Pancreas (tissue), 10 donors: ENCODE results near the gene LSM7. TPM values are rescaled to one million over a fixed set of nuclear protein-coding genes. Genes with fewer than 3 reads are reported as not detected.

Experiments used
- ATAC-seq, 4 donors: fragments of 200-7000 bp; cut with Tn5 transposase; one replicate each; pipeline versions ENCODE4 v1.8.0 to v1.9.1; 2020; ENCODE audit warnings: mild to moderate bottlenecking in 4 of 4, moderate library complexity in 4 of 4
- DNase-seq, 6 donors: peaks; one replicate each; pipeline ENCODE4 v3.0.0-alpha.2; 2020
- FAIRE-seq: peaks from 2 replicates; lab custom pipeline; 2012; peaks lifted over from hg19 to GRCh38; lab: Jason Lieb, UNC
- H3K27ac ChIP-seq, 4 donors: fragments of 200-600 bp; sonication (generic); 1 replicate in 3 of 4; 2 replicates in 1 of 4; pipeline versions ENCODE4 v1.5.0 to v1.8.0; 2020
- H3K27me3 ChIP-seq, 4 donors: fragments of 200-600 bp; one replicate each; pipeline ENCODE4 v1.8.0; 2021
- H3K36me3 ChIP-seq, 3 donors: fragments of 200-600 bp; sonication (generic) in 1 of 3; one replicate each; pipeline versions ENCODE4 v1.5.0 to v1.8.0; 2020 to 2021
- H3K4me1 ChIP-seq, 3 donors: fragments of 200-600 bp; one replicate each; pipeline ENCODE4 v1.8.0; 2021
- H3K4me3 ChIP-seq, 4 donors: fragments of 200-600 bp; sonication (generic) in 2 of 4; one replicate each; pipeline versions ENCODE4 v1.5.0 to v1.8.0; 2020 to 2021
- H3K9me3 ChIP-seq, 4 donors: fragments of 200-600 bp; one replicate each; pipeline ENCODE4 v1.8.0; 2021
- CTCF ChIP-seq, 4 donors: fragments of 200-600 bp; sonication (generic) in 3 of 4; IDR thresholded peaks; one replicate each; pipeline versions ENCODE4 v1.5.0 to v1.8.0; 2021; ENCODE audit warnings: antibody characterized with exemption in 4 of 4
- WGBS, 2 donors: extraction: QIAGEN DNeasy Blood & Tissue Kit; methylation state at CpG; one replicate each; pipeline ENCODE4 v1.1.7; 2013; 5-methylcytosine and 5-hydroxymethylcytosine counted together
- intact Hi-C, 3 donors: fragments of 100-400 bp; cut with DNase I; formaldehyde crosslinking; loops; one replicate each; pipeline versions ENCODE4 v1.11.1 to v1.14.2; 2022
- polyA plus RNA-seq, 2 donors: library from polyadenylated mRNA; stranded (reverse); fragments of 200-250 nt; gene quantifications; one replicate each; pipeline ENCODE4 v1.2.3, GENCODE V29; 2013
- total RNA-seq, 6 donors: library from RNA; stranded (reverse); fragmentation: NEBNext Ultra II Directional in 4 of 6; extraction: Animal tissue kit (Norgen Biotek cat#: 25700) in 4 of 6; gene quantifications; one replicate each; pipeline versions ENCODE4 v1.2.1 to v1.2.4, GENCODE V29; 2021 to 2023
- donor health status: healthy with polysubstance abuse.
- donor health status: DM: no; HTN: no; CAD: no; lungs with moderate emphysema.
- donor health status: DM: no; HTN: no; CAD: no.
- donor health status: control.
- donor health status: control.
- donor health status: Bipolar disorder and iron deficiency.
- donor health status: DM: yes; HTN: yes; CAD: no.
- donor health status: DM: no; HTN: no; CAD: no.
- donor health status: DM: no; HTN: no; CAD: no.
- donor health status: DM: yes; HTN: yes; CAD: no.

LSM7 gene
- total and polyA plus RNA-seq, 8 donors, result 18.3 to 170 (median 30.9) TPM

- DNase-seq (peak in 3 of 6 donors; percentile 2 to 50 (median 15)), FAIRE-seq (no peak), ATAC-seq (no peak)
- intact Hi-C loops, result no loop called here
- Histone ChIP-seq H3K4me3 (no peak overlapping the region), H3K27me3 (no peaks in the 10 kb centered on the region), H3K4me1 (no peaks in the 10 kb centered on the region), H3K9me3 (no peaks in the 10 kb centered on the region), H3K36me3 (peaks cover 0 to 5% (median 0%) of the 10 kb centered on the region in 3 donors), H3K27ac (no peak overlapping the region)
- TF ChIP-seq CTCF (IDR thresholded peaks at IDR 0.05), result no peak
- 94 to 96% methylated on average over 24 of the region's 24 CpGs for WGBS, 2 donors
Observed at GRCh38 chr19:2344381-2344870, 16.0 kb upstream of the LSM7 start.

- no peak for TF ChIP-seq CTCF (IDR thresholded peaks at IDR 0.05)
- DNase-seq, result peak in 2 of 6 donors; percentile 17 to 62
Observed at GRCh38 chr19:2343289-2343982, 15.1 kb upstream of the LSM7 start.

GRCh38 chr19:2342656-2343288 lies 14.4 kb upstream of the LSM7 start:
- H3K4me3 ChIP-seq, result no peak overlapping the region
- no peaks in the 10 kb centered on the region for H3K27me3 ChIP-seq
- no peak for TF ChIP-seq CTCF (IDR thresholded peaks at IDR 0.05)
- no peaks in the 10 kb centered on the region for H3K4me1 ChIP-seq
- no peak overlapping the region for H3K27ac ChIP-seq
- intact Hi-C loops, result no loop called here
- peaks cover 0 to 5% (median 0%) of the 10 kb centered on the region in 3 donors for H3K36me3 ChIP-seq
- ATAC-seq, result no peak
- 95 to 96% methylated on average over 27 to 29 of the region's 29 CpGs for WGBS, 2 donors
- FAIRE-seq, result no peak
- H3K9me3 ChIP-seq, result no peaks in the 10 kb centered on the region
- peak in 2 of 6 donors; percentile 23 to 70 for DNase-seq

More at GRCh38 chr19:2343289-2343982, 15.1 kb upstream of the LSM7 start:
- Histone ChIP-seq H3K9me3 (no peaks in the 10 kb centered on the region), H3K4me3 (no peak overlapping the region), H3K27me3 (no peaks in the 10 kb centered on the region), H3K4me1 (no peaks in the 10 kb centered on the region), H3K36me3 (peaks cover 0 to 5% (median 0%) of the 10 kb centered on the region in 3 donors), H3K27ac (no peak overlapping the region)
- intact Hi-C loops, result no loop called here
- 96 to 97% methylated on average over 28 to 31 of the region's 31 CpGs for WGBS, 2 donors
- FAIRE-seq, result no peak
- ATAC-seq, result peak in 1 of 4 donors; percentile 5

- Histone ChIP-seq H3K27ac (no peak overlapping the region), H3K36me3 (peaks cover 0 to 5% (median 0%) of the 10 kb centered on the region in 3 donors), H3K9me3 (no peaks in the 10 kb centered on the region), H3K27me3 (no peaks in the 10 kb centered on the region), H3K4me3 (no peak overlapping the region), H3K4me1 (no peaks in the 10 kb centered on the region)
- ATAC-seq (no peak), FAIRE-seq (no peak), DNase-seq (peak in 2 of 6 donors; percentile 10 to 56)
- intact Hi-C loops, result no loop called here
- TF ChIP-seq CTCF (IDR thresholded peaks at IDR 0.05), result no peak
- WGBS, 2 donors, result 91 to 93% methylated on average over 15 of the region's 15 CpGs
Observed at GRCh38 chr19:2341982-2342381, 13.6 kb upstream of the LSM7 start.
